Amygdala (tissue), 56 donors: ENCODE data around the gene CALU.

Experiments used
- DNase-seq, 56 donors: peaks; one replicate each; lab custom pipeline; 2025; lab: John Stamatoyannopoulos, UW

CALU gene

DNA sequence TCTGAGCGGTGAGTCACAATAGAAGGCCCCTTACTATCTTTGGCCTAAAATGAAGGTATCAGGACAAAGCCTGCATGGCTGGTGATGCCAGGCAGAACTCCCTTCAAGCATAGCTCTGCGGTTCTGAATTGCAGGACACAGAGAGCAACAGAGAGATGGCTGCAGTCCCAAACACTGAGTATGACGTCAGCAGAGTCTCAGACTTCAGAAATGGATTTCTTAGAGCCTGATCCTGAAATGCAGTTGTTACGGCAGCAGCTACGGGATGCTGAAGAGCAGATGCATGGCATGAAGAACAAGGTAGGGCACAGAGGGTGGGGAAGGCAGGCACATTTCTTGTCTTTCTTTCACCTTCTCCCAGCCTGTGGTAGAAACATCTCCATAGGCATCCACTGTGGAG is 66.1 kb downstream of the CALU start:
- DNase-seq: no peak

DNA sequence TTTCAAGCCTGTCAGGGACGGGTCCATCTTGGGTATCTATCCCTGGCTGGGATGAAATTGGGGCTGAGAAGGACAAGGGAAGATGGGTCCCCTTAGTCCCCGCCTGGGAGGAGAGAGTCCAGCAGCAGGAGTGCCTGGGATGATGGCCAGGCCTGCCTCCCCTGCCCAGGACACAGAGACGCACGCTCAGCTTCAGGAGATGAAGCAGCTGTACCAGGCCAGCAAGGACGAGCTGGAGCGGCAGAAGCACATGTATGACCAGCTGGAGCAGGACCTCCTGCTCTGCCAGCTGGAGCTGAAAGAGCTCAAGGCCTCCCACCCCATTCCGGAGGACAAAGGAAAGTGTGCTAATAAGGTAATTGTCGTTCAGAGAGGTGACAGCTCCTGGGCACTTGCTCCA is 68.0 kb downstream of the CALU start:
- DNase-seq: no peak

DNA sequence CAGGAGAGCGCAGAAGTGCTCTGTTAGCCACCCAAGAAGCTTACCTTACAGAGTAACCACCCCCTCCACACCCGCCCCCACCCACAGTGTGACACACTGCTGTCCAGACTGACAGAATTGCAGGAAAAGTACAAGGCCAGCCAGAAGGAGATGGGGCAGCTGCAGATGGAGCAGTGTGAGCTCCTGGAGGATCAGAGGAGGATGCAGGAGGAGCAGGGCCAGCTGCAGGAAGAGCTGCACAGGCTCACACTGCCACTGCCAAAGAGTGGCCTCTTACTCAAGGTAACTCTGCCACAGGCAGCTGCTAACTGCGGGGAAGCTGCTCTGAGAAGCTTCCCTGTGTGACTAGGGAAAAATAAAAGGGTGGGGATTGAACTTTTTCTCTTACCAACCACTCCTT is 70.2 kb downstream of the CALU start:
- no peak for DNase-seq

DNA sequence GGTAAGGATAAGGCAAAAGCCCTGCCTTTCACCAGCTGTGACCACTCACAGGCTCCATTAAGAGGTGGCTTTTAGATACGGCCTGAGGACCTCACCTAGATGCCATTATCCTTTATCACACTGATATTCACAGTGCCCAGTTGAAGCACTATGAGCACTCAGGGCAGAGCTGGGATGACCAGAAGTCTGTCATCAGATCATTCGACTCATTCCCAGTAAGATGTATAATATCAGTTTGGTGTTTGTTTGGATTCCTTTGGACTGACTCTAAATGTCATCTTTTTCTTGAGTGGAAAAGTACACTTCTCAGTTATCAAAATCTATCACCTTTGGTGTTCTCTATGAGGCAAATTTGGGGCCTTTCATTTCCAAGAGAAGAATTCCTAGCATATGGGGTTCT is 71.3 kb downstream of the CALU start:
- DNase-seq: no peak

DNA sequence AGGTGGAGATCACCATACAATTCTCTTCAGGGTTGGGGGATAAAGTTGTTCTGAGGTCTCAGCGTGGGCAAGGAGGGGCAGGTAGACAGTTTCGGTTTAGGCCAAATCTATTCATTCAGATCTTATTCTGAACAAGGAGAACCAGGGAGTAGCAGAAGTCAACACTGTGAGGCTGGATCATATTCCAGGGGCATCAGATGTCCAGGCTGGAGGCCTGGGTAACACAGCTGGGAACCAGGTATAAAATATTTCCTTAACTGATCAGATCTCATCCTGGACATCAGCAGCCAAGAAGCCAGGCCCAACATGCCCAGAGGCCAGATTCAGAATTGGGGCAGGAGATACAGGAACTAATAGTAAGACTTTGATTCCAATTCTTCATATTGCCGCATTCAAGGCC is 71.8 kb downstream of the CALU start:
- DNase-seq: no peak

DNA sequence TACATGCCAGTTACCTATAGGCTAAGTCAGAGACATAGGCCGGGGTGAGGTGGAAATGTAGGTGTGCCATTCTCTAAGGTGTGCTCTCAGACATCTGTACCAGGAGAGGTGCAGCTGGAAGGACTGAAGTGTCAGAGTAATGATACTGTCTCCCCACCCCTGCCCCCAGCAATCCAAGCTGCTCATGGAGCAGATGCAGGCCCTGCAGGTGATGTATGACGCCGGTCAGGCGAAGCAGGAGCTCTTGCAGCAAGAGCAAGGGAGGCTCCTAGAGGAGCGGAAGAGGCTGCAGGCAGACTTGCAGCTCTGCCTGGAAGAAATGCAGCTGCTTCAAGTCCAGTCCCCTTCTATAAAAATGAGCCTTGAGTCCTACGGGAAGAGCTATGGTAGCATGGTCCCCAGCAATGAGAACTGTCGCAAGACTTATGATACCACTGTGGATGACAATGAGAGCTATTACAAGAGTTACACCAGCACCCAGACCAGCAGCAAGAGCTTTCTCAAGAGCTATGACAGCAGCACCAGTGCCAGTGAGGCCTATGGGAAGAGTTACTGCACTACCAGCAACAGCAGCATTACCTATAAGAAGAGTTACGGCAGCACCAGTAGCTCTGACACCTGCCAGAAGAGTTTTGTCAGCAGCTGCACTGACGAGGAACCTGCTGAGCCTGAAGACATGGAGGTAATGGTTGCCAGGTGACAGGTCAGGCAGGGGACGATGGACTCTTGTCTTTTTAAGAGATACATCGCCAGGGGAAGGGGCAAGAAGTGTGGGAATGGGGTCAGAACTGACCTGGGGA is 72.7 kb downstream of the CALU start:
- no peak for DNase-seq

DNA sequence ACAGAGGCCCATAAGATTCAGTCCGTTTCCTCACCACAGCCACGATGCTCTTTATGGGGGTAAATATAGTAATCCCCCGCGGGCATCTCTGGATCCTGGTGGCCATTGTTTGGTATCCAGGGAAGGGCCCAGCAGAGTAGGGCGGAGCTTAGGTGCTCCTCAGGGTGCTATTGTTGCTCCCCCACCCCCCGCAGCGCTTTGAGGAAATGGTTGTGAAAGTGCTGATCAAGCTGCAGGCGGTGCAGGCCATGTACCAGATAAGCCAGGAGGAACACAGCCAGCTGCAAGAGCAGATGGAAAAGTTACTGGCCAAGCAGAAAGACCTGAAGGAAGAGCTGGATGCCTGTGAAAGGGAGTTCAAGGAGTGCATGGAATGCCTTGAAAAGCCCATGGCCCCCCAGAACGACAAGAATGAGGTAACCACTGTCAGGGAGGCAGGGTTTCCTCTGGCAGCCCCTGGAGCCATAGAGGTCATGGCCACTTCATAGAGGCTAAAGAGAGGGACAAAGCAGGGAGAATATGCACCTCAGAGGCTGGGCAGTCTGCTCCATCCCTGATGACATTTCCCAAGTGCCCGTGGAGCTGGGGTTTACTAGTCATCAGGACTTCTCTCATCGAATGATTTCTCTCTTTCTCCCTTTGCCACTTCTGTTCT is 73.5 kb downstream of the CALU start:
- DNase-seq: peak in 6 of 56 donors; percentile 14 to 44 (median 26)

DNA sequence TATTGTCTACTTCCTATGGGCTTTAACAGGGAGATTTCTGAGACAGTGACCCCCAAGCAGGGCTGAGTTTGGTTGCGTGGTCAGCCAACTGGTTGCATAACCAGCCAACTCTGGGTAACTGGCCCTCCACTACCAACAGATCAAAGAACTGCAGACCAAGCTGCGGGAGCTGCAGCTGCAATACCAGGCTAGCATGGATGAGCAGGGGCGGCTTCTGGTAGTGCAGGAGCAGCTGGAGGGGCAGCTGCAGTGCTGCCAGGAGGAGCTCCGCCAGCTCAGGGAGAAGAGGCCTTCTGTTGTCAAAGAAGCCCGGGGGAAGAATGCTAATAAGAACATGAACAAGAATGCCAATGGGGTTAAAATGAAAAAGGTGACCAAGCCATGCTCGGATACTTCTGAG is 75.3 kb downstream of the CALU start:
- peak in 38 of 56 donors; percentile 22 to 78 (median 48) for DNase-seq

DNA sequence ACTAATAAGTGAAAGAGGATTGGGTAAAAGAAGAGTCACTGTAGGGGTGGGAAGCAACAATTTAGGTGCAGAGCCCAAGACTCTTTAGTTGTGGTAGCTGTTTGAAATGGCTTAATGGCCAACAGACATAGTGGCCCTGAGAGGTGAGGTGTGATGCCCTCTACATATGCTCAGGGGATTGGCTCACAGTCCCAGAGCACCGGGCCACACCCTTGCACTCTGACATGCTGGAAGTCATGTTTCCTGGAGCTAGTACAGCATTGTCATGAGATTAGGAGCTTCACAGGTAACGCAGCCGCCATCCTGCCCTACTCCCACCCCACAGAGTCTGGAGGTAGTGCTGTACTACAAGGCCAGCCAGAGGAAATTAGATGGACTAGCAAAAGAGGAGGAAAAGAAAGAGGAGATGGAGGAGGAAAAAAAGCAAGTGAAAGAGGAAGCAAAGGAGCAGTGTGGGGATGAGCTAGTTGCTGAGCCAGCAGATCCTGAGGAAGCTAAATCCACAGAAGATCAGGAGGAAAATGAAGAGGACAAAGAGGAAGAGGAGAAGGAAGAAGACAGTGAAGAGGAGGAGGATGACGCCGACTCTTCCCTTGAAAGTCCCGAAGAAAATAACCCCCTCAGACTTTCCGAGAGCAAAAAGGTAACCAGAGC is 76.3 kb downstream of the CALU start:
- DNase-seq: no peak

DNA sequence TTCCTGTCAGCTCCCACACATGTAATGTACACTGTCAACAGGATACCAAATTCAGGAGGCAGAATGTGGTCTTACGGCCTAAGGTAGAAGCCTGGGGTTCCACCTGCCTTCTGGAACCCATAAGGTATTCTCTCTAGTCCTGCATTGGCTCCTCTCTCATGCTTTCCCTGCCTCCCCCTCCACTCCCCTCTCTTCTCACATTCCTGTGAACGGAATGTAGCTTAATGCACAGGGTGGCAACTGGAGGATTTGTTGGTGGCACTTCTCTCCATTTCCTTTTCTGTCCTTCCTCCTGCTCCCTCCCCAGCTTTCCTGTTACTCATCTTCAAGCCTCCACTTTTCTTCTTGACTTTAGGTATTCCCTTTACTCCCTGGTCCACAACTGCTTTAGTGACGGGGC is 79.5 kb downstream of the CALU start:
- no peak for DNase-seq
